ENCODE results near the gene SNAP29. TPM values are rescaled to one million over a fixed set of nuclear protein-coding genes. Genes with fewer than 3 reads are reported as not detected.
"Not testable (repeated sequence)": the region's sequence is repeated elsewhere in the genome, so short reads cannot be mapped to it uniquely, and the experiment has no call there.

SNAP29 gene
- total RNA-seq, 2 experiments from 2014 or later = 20.0 to 22.6 TPM

GRCh38 chr22:20933910-20934309 lies 75.1 kb downstream of the SNAP29 start:
- intact Hi-C loops (cut with micrococcal nuclease) = no loop called here
- no peak for DNase-seq
- peaks cover 53% of the 10 kb centered on the region for H3K4me1 Mint-ChIP-seq (ENCODE audit: low read depth)

GRCh38 chr22:20935049-20935448 lies 76.2 kb downstream of the SNAP29 start:
- H3K4me3 Mint-ChIP-seq; H3K9me3 Mint-ChIP-seq; H3K27ac Mint-ChIP-seq; DNase-seq; intact Hi-C loops (cut with micrococcal nuclease); H3K27me3 Mint-ChIP-seq; ATAC-seq: not testable (repeated sequence)
- peaks cover 46% of the 10 kb centered on the region for H3K36me3 Mint-ChIP-seq (ENCODE audit: low read depth)
- ChIA-PET POLR2A (interaction anchor here (0.6 kb wide), 1 partner anchor 859 kb away, joined by 3 read pairs; no protein-coding TSS in a partner anchor), CTCF (interaction anchor here (1.2 kb wide), 1 partner anchor 26 kb away, joined by 3 read pairs; no protein-coding TSS in a partner anchor)
- peaks cover 56% of the 10 kb centered on the region for H3K4me1 Mint-ChIP-seq (ENCODE audit: low read depth)

More at GRCh38 chr22:20933910-20934309, 75.1 kb downstream of the SNAP29 start:
- Mint-ChIP-seq H3K27ac (no peak overlapping the region), H3K9me3 (no peaks in the 10 kb centered on the region), H3K36me3 (ENCODE audit: low read depth) (peaks cover 45% of the 10 kb centered on the region), H3K27me3 (no peaks in the 10 kb centered on the region), H3K4me3 (no peak overlapping the region)
- TF ChIP-seq CTCF (IDR thresholded peaks at IDR 0.05) = no peak
- ChIA-PET CTCF (interaction anchor here (1.2 kb wide), 1 partner anchor 27 kb away, joined by 3 read pairs; no protein-coding TSS in a partner anchor), POLR2A (interaction anchor here (0.7 kb wide), 1 partner anchor 26 kb away, joined by 3 read pairs; no protein-coding TSS in a partner anchor)
- no peak for ATAC-seq

- intact Hi-C loops (cut with micrococcal nuclease); POLR2A ChIA-PET; H3K27ac Mint-ChIP-seq; H3K27me3 Mint-ChIP-seq; H3K4me3 Mint-ChIP-seq; H3K9me3 Mint-ChIP-seq; ATAC-seq; DNase-seq: not testable (repeated sequence)
- Mint-ChIP-seq H3K4me1 (ENCODE audit: low read depth) (peaks cover 65% of the 10 kb centered on the region), H3K36me3 (ENCODE audit: low read depth) (peaks cover 48% of the 10 kb centered on the region)
- CTCF ChIA-PET = interaction anchor here (0.8 to 1.5 kb wide), 3 partner anchors 15 to 50 kb away, joined by 3 to 4 read pairs (median 3); no protein-coding TSS in a partner anchor
These were observed 77.2 kb downstream of the SNAP29 start for GRCh38 chr22:20935780-20936539.

- intact Hi-C loops (cut with micrococcal nuclease) = no loop called here
- no peaks in the 10 kb centered on the region for H3K27me3 Mint-ChIP-seq
- peaks cover 67% of the 10 kb centered on the region for H3K4me1 Mint-ChIP-seq (ENCODE audit: low read depth)
- DNase-seq (no peak), ATAC-seq (no peak)
- H3K9me3 Mint-ChIP-seq = no peaks in the 10 kb centered on the region
- peaks cover 55% of the 10 kb centered on the region for H3K36me3 Mint-ChIP-seq (ENCODE audit: low read depth)
- POLR2A ChIA-PET = interaction anchor here (0.7 kb wide), 1 partner anchor 13 kb away, joined by 3 read pairs; no protein-coding TSS in a partner anchor
- peak overlapping the region; percentile 17 for H3K27ac Mint-ChIP-seq
- CTCF ChIA-PET = interaction anchor here (1.3 to 1.6 kb wide), 3 partner anchors 20 to 52 kb away, joined by 3 to 4 read pairs (median 4); partner anchors contain the start of gene CRKL
- H3K4me3 Mint-ChIP-seq = no peak overlapping the region
- TF ChIP-seq CTCF (IDR thresholded peaks at IDR 0.05) = no peak
These were observed 78.4 kb downstream of the SNAP29 start for GRCh38 chr22:20937031-20937793.

GRCh38 chr22:20937794-20938671 lies 79.2 kb downstream of the SNAP29 start:
- ATAC-seq = no peak
- H3K9me3 Mint-ChIP-seq = no peaks in the 10 kb centered on the region
- H3K36me3 Mint-ChIP-seq (ENCODE audit: low read depth) = peaks cover 58% of the 10 kb centered on the region
- H3K4me3 Mint-ChIP-seq = no peak overlapping the region
- H3K4me1 Mint-ChIP-seq (ENCODE audit: low read depth) = peaks cover 71% of the 10 kb centered on the region
- intact Hi-C loops (cut with micrococcal nuclease) = no loop called here
- ChIA-PET POLR2A (interaction anchor here (0.7 kb wide), 2 partner anchors 12 to 14 kb away, joined by 3 read pairs; no protein-coding TSS in a partner anchor), CTCF (interaction anchor here (1.0 to 1.6 kb wide), 2 partner anchors 21 to 86 kb away, joined by 3 to 4 read pairs; partner anchors contain the start of gene CRKL)
- TF ChIP-seq CTCF (IDR thresholded peaks at IDR 0.05) = no peak
- H3K27me3 Mint-ChIP-seq = no peaks in the 10 kb centered on the region
- DNase-seq = no peak
- H3K27ac Mint-ChIP-seq = no peak overlapping the region

GRCh38 chr22:20939457-20940185 lies 80.8 kb downstream of the SNAP29 start:
- H3K27ac Mint-ChIP-seq; H3K9me3 Mint-ChIP-seq; H3K4me3 Mint-ChIP-seq; ATAC-seq; DNase-seq; intact Hi-C loops (cut with micrococcal nuclease); H3K27me3 Mint-ChIP-seq: not testable (repeated sequence)
- ChIA-PET POLR2A (interaction anchor here (0.6 kb wide), 1 partner anchor 14 kb away, joined by 3 read pairs; no protein-coding TSS in a partner anchor), CTCF (interaction anchor here (1.4 kb wide), 1 partner anchor 155 kb away, joined by 3 read pairs; no protein-coding TSS in a partner anchor)
- Mint-ChIP-seq H3K36me3 (ENCODE audit: low read depth) (peaks cover 56% of the 10 kb centered on the region), H3K4me1 (ENCODE audit: low read depth) (peaks cover 70% of the 10 kb centered on the region)
